Renal cortical epithelial cell (primary cell): ENCODE measurements around the gene CSF1. TPM values are rescaled to one million over a fixed set of nuclear protein-coding genes. Genes with fewer than 3 reads are reported as not detected.
"Not testable (repeated sequence)": the region's sequence is repeated elsewhere in the genome, so short reads cannot be mapped to it uniquely, and the experiment has no call there.

Source experiments
- DNase-seq: peaks from one replicate; pipeline ENCODE4 v3.0.0-alpha.2; 2011; ENCODE audit warnings: low read depth
- total RNA-seq: library from RNA; depleted of rRNA; stranded (reverse); fragments of >200 nt; gene quantifications from 2 replicates; pipeline ENCODE4 v1.2.3, GENCODE V29; 2014

The CSF1 gene
- total RNA-seq, 1 donor from 2014 or later, result 51.3 TPM

- DNase-seq, result no peak
These were observed 27.1 kb downstream of the CSF1 start for GRCh38 chr1:109937738-109938137.

DNA sequence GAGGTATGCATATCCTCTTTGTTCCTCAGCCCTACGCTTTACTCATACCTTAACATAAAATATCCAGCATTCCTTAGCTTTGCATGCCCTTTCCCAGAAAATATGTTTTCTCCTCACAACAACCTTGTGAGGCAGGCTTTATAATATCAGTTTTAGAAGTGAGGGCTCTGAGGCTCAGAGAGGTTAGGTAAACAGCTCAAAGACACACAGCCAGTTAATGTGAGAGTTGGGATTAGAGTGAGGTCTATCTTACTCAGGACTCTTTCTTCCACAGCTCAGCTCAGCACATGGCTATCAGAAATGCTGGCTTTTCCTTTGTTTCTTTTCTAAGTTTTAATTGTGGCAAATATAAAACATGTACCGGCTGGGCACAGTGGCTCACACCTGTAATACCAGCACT is 27.9 kb downstream of the CSF1 start:
- no peak for DNase-seq

GRCh38 chr1:109942434-109942833 is 31.8 kb downstream of the CSF1 start:
- no peak for DNase-seq

DNA sequence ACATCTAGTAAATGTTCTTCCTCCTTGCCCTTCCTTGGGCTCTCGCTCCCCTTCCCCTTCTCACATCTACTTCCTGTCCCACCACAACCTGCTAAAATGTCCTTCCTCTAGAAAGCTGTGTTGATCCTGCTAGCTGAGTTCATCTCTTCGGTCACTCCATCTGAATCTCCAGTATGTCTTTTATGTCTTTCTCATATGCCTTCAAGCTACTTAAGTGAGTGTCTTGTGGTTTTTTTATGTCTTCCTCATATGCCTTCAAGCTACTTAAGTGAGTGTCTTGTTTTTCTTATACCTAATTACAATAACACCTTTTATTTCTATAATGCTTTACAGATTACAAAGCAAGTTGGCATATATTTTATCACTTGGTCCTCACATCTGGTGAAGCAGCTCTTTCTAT is 33.9 kb downstream of the CSF1 start:
- DNase-seq, result peak; percentile 53

DNA sequence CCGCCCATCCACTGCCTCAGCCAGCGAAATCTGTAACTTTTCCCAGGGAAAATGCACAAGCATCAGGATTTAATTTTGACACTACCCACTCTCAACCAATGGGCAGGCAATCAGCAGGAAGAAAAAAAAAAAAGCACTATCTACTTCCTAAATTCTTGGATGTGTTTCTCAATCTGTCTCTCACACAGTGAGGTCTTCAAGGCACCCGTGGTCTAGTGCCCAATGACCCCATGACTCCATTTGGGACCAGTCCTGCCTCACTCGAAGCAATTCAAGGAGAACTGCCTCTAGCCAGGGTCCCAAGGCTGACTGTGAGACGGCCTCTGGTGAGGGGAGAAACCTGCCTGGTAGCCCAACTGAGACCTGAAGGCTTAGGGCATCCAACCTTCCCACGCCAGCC is 35.9 kb downstream of the CSF1 start:
- DNase-seq, result no peak

GRCh38 chr1:109947582-109948284 is 37.1 kb downstream of the CSF1 start:
- DNase-seq, result no peak

- no peak for DNase-seq
These were observed 37.6 kb downstream of the CSF1 start for GRCh38 chr1:109948285-109948630.

DNA sequence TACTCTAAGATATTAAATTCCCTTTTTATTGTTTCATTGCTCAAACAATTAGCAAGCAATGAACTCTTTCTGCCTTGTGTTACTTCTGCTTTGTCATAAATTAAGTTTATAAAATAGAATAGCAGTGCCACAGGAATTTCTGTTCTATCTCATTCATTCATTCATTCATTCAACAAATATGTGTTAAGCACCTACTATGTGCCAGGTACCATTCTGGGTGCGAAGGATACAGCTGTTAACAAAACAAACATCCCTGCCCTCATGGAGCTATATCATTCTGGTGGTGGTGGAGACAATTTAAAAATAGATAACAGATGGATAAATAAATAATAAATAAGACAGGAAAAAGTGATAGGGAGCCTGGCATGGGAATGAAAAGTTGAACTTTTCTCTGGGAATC is 39.4 kb downstream of the CSF1 start:
- no peak for DNase-seq

DNA sequence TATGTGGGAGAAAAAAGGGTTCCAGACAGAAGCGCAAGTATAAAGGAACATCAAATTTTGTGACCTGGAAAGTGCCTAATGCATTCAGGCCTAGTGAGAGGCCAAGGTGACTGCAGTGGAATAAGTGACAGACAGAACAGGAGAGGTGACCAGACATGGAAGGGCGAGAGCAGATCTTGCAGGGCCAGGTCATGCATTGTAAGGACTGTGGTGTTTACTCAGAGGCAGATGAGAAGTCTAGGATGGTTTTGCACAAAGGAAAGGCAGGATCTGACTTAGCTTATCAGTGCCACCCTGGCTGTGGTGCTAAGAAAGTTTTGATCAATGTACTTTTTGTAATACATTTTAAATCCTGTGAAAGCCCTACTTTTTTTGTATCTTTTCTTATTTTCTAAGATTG is 39.9 kb downstream of the CSF1 start:
- DNase-seq, result no peak

DNA sequence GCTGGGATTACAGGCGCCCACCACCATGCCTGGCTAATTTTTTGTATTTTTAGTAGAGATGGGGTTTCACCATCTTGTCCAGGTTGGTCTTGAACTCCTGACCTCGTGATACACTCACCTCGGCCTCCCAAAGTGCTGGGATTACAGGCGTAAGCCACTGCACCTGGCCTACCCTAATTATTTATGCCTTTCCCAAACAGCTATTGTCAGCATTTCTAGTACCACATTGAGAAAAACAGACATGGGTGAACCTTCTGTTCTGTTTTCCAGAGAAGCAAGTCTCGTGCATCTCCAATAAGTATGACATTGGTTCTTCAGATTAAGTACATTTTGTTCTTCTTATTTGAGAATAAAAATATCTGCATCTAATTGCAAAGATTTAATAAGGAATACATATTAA is 40.9 kb downstream of the CSF1 start:
- DNase-seq, result not testable (repeated sequence)

DNA sequence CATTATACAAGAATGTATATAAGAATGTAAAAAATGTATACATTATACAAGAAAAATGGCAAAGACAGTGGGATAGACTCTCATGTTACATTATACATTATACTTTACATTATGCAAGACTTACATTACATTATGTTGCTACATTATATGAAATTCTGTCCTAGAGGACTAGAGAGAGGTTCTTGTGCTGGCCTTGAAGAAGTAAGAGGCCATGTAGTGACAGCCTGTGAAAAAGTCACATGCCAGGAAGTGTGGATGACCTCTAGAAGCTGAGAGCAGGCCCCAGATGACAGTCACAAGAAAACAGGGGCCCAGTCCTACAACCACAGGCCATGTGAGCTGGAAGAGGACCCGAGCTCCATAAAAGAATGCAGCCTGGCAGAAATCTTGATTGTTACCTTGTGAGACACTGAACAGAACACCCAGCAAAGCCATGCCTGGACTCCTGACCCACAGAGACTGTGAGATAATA is 43.4 kb downstream of the CSF1 start:
- no peak for DNase-seq

- DNase-seq, result no peak
These were observed 49.0 kb downstream of the CSF1 start for GRCh38 chr1:109959632-109959973.

- peak; percentile 74 for DNase-seq
These were observed 49.5 kb downstream of the CSF1 start for GRCh38 chr1:109959974-109960744.

DNA sequence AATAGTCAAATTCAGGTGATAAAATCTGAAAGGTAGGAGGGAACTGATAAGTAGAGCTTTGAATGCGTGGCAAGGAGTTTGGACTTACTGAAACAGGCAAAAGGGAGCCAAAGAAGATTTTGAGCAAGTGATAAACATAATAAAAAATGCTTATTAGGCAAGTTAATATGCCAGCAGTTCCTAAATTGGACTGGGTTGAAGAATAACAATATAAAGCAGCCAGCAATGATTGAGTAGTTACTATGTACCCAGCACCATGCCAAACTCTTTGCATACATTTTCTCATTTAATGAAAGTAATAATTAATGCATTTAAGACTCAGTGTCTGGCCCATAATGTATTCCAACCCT is 50.1 kb downstream of the CSF1 start:
- no peak for DNase-seq

- no peak for DNase-seq
These were observed 53.2 kb downstream of the CSF1 start for GRCh38 chr1:109963864-109964263.

GRCh38 chr1:109969146-109969829 is 58.6 kb downstream of the CSF1 start:
- peak; percentile 51 for DNase-seq

DNA sequence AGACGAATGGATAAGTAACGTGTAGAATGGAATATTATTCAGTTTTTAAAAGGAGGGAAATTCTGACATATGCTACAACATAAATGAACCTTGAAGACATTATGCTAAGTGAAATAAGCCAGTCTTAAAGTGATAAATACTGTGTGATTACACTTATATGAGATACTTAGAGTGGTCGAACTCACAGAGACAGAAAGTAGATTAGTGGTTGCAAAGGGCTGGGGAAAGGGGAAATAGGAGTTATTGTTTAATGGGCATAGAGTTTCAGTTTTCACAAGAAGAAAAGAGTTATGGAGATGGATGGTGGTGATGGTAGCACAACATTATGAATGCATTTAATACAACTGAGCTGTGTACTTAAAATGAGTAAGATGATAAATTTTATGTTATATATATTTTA is 59.3 kb downstream of the CSF1 start:
- DNase-seq, result no peak

DNA sequence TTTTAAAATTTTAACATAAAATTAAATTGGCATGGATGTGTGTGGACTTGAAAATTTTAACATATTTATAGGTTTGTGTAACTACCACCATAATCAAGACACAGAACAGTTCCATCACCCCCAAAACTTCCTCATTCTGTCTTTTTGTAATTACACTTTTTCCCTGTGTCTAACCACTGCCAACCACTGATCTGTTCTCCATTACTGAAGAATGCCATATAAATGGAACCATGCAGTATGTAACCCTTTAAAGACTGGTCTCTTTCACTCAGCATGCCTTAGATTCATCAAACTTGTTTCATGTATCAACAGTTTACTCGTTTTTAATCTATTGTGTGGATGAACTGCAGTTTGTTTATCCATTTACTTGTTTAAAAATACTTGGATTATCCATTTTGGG is 60.9 kb downstream of the CSF1 start:
- DNase-seq, result no peak

GRCh38 chr1:109974191-109974590 is 63.5 kb downstream of the CSF1 start:
- no peak for DNase-seq

DNA sequence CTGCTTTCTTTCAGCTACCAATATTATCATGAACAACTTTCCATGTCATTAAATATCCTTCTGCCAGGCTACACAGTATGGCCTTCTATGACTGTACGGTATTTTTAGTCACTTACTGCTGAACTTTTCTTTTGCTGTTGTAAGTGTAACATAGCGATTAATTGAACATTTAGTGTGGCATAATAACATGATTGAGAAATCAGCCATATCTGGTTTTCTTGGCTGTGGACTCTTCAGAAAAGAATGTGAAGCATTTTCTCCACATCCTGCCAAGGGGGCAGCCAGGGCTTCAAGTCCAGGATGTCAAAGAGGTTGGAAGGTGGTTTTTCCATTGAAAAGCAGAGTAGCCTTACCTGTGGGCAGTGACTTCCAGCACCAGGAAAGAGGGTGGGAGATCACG is 65.1 kb downstream of the CSF1 start:
- peak; percentile 97 for DNase-seq

- DNase-seq, result no peak
These were observed 66.1 kb downstream of the CSF1 start for GRCh38 chr1:109976762-109977161.

DNA sequence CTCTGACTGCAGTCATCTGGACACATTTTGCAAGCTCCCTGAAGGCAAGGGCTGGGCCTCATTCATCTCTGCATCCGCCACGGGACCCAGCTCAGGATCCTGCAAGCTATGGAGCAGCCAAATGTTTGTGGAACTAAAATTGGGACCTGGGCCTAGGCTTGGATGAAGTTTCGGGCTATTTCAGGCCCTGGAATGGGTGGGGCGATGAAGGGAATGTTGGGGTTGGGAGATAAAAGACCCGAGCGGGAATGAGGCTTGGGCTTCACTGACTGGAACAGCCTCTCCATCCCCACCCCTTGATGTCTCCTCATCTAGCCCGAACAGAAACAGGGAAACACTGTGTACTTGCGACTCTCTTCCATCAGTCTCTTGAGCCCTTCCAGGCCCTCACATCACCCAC is 66.6 kb downstream of the CSF1 start:
- DNase-seq, result no peak
